WI38 (cell line): ENCODE results near the gene KCNN3.

Experiments
- H3K4me3 ChIP-seq: 2 replicates; pipeline ENCODE4 v1.5.1; 2011; ENCODE audit warnings: low read depth, mild to moderate bottlenecking, control low read depth, low read length
- CTCF ChIP-seq: IDR thresholded peaks from 2 replicates; pipeline ENCODE4 v1.5.1; 2012; ENCODE audit warnings: low read depth, mild to moderate bottlenecking, control low read depth, low read length

The KCNN3 gene

DNA sequence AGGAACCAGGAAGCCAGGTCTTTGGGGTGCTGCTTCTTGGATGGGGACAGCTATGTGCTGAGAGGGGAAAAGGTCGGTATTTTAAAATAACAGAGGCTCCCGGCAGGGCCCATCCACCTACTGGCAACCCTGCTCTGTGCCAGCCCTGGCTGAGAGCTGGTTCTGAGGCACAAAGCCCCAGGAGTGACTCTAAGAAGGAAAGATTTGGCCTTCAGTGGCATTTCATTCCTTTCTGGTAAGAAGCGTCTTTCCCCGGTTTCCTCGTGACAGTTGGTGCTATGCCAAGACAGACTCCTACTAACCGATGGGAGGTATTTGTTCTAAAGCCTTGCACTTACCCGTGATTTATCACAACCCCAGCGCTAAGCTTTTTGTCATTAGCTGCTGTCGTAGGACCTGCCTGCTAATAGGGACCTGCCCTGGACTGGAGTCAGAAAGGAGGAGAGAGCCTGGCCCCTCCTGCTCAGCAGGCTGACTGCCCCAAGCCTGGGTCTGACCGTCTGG lies 139.0 kb downstream of the KCNN3 start:
- TF ChIP-seq CTCF = no peak
- H3K4me3 ChIP-seq = no peak overlapping the region

- TF ChIP-seq CTCF = no peak
- no peak overlapping the region for H3K4me3 ChIP-seq
Observed at GRCh38 chr1:154730259-154730658, 139.8 kb downstream of the KCNN3 start.

DNA sequence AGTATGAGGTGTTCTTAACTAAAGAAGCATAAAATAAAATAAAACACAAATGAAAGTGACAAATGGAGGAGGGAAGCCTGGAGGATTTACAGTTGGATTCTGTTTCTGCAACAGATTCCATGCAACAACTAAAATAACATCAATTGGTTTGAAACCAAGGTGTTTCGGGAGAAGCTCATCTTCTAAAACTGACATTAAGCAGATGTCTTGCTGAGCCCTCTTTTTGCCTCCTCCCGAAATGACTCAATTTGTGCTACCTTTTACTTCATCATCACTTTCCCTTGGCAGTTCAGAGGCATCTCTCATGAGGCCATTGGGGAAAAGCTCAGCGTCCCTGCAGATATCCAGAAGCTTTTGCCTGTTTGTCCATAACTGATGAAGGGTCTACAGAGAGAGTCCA lies 140.5 kb downstream of the KCNN3 start:
- no peak overlapping the region for H3K4me3 ChIP-seq
- no peak for TF ChIP-seq CTCF

DNA sequence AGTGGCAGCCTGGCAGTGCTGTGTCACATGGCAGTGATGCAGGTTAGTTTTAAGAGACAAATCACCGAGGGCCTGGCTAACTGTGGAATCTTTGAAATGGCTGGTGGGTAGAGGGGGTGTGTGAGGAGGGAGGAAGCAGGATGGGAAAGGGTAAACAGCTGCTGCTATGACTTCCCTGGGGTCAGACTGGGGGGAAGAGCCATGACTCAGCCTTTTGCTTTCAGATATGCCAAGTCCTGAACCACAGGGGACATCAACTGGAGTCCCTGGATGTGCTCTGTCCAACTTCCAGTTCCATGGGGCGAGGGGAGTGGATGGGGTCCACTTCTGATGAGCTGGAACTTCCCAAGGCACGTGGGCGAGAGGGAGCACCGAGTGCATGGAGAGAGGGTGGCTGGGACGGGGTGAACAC lies 141.0 kb downstream of the KCNN3 start:
- TF ChIP-seq CTCF = no peak
- no peak overlapping the region for H3K4me3 ChIP-seq

GRCh38 chr1:154726896-154727753 lies 143.0 kb downstream of the KCNN3 start:
- H3K4me3 ChIP-seq = no peak overlapping the region
- TF ChIP-seq CTCF = no peak

- TF ChIP-seq CTCF = no peak
- H3K4me3 ChIP-seq = no peak overlapping the region
Observed at GRCh38 chr1:154726443-154726842, 143.6 kb downstream of the KCNN3 start.

DNA sequence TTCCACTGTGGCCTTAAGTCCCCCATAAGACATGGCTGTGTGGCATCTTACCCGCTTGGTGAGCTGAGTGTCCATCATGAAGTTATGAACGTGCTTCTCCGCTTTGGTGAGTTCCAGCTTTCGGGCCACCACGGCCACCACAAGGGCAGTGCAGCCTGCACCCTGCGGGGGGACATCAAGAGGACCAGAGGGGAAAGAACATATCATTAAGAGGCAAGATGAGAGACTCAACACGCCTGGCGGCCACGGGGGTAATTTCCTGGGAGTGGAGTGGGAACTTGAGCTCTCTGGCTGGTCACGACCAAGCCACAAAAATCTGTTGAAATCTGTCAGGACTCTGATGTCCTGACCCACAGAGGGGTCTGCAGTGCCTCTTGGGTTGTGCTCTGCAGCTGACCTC lies 144.2 kb downstream of the KCNN3 start:
- no peak overlapping the region for H3K4me3 ChIP-seq
- TF ChIP-seq CTCF = no peak
